ENCODE data around the gene LLGL2.

LLGL2 gene

DNA sequence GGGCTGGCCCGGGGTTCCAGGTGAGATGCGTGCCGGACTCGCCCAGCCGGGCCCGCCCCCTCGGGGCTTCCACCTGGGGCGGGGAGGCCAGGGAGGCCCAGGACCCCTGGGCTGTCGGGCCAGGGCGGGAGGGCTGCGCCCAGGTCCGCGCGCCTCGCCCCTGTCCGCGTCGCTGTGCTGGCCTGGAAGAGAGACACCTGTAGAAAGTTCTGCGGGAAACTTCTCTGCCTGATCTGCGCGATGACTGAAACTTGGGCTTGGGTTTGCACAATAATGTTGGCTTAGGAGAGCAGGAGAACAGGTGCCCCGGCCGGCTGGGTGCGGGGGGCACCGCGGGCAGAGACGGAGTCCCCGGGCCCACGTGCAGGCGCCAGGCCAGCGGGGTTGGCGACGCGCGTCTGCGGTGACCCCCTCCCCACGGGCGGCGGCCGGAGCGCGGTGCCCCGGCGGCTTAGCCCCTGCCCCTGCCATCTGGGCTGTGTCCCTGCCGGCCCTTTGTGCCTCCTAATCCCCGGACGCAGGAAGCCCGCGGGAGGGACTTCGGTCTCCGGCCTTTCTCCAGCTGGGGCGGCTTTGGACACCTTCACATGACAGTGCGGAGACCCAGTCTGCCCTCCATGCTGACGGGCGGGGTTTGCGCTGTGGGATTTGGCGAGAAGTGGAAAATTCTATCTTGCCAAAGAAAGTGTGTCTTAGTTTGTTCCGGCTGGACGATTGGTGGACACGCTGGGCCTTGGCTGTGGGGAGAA lies 483 bp downstream of the LLGL2 start:
- DNase-seq: no peak

- DNase-seq: no peak
Measured at GRCh38 chr17:75526555-75527270, 1.2 kb downstream of the LLGL2 start.

DNA sequence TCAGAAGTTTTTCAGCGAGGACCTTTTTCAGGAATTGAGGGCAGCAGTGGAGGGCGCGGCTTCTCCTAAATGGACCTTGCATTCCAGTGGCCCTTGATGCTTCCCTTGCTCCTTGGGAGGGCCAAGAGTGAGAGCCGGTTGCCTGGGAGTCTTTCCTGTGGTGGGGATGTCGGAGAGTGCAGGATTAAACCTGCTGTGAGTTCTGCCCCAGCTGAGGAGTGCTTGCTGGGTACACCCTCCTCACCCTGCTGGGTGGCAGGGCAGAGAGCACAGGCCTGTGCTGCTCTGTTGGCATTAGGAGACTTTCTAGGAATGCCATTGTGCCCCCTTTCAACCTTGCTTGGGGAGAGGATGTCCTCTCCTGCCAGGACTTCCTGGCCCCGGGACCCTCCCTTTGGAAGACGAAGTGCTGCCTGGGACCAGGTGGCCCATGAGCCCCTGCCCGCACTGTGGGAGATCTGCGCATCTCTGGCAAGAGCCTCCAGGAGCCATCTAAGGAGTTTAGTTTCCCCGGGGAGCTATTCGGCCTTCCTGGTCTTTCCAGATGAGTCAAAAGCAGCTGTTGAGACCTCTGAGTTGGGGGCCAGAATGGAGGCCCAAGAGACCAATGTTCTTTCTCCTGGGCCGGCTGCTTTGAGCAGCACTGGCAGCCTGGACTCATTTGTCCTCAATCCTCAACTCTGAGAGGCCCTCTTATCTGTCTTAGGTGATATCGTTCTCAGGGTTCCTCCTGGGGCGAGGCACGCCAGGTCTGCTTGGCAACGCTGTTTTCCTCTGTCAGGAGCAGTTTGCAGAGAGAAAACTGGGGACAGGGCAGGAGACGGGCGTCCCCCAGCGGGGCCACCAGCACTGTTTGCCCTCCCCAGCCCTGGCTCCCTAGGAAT lies 5.6 kb downstream of the LLGL2 start:
- DNase-seq: no peak

DNA sequence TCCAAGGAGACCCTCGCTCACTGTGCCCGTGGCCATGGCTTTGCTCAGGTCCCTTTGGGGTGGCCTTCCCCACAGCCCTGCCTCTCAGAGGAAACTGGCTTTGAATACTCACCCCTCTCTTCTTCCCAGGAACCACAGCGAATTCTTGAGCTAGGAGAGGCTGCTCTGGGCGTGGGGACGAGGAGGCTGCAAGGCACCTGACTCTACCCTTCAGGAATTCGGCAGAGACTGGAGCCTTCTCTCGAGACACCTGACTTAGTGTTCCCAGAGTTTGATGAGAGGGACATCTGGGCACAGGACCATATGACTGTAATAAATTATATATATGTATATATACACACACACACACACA lies 6.2 kb downstream of the LLGL2 start:
- DNase-seq: no peak

- DNase-seq: no peak
Measured at GRCh38 chr17:75535119-75535537, 9.6 kb downstream of the LLGL2 start.

GRCh38 chr17:75535871-75536270 lies 10.4 kb downstream of the LLGL2 start:
- no peak for DNase-seq

GRCh38 chr17:75536366-75536765 lies 10.9 kb downstream of the LLGL2 start:
- no peak for DNase-seq

GRCh38 chr17:75539967-75540729 lies 14.7 kb downstream of the LLGL2 start:
- DNase-seq: no peak

DNA sequence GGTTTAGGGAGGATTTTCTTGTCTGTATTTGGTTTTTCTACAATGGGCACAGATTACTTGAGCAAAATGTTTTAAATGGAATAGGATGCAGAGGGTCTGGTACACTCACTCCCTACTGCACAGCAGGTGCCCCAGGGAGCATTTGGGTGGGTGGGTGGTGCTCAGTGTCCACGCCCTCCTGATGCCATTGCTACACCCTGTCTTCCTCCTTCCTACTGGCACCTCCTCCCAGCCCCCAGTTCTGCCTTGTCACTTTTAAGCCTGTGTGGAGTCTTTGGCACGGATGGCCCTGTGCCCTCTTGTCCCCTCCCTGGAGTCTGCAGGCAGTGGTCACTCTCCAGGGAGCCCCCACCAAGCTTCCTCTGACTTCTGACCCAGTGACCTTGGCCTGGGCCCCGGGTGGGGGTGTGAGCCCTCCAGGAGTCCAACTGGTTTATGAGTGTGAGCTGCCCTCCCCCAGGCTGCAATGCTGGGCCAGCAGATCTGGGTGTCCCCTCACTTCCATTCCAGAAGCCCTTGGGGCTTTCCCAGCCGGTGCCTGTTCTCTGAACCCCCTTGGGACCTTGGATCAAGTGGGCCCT lies 15.5 kb downstream of the LLGL2 start:
- no peak for DNase-seq

DNA sequence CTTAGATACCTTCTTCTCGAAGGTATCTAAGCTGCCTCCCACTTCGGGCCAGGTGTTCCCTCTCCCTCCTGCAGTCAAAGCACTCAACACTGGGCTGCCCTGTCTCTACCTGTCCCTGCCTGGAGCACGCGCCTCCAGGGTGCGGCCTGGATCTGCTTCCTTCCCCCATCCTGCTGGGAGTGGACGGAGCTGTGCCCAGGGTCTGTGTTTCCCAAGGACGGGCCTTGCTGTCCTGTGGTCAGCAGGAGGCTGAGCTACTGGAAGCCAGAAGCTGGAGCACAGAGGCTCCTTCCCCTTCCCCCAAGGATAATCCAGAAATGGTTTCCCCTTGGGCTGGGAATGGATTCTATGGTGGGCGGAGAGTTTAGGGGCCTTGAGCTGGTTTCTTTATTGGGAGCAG lies 16.7 kb downstream of the LLGL2 start:
- no peak for DNase-seq

DNA sequence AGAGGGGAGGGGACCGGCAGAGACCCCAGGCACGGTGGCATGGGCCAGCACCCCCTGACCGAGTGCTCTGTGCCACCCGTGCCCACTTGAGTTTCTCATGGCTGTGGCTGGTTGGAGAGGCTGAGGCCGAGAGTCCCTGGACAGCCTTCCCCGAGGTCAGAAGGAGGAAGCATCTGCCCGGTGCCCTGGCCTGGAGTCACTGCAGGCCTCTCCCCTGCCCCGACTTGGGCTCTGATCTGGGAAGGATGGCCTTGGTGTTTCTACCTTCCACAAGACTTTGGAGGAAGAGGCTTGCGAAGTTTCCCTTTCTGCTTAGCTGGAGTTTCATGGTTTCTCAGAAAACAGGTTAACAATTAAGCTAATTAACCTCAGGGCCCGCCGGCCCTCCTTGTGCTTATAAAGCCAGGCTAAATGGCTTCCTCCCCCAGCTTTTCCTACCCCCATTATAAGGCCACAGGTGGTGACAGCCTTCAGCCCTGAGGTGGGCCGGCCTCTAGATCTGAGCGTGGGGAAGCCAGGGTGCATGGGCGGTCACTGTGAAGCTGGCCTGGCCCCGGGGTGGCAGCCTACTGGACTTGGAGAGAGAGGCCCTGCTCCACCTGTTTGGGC lies 17.3 kb downstream of the LLGL2 start:
- DNase-seq: no peak

DNA sequence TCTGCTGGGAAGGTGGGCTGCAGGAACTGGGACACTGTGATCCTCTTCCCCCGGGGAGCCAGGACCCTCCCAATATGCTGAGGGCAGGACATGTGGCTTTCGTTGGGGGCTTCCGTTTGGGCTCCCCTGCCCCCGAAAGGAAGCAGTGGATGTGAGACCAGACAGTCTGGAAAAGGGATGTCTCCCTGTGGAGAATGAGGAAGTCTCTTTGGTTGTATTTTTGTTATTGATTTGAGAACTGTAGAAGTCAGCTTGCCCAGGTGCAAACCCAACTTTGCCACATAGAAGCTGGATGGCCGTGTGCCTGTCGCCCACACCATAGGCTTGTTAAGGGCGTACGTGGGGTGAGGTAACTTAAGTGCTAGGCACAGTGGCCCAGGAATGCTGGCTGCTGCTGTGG lies 18.8 kb downstream of the LLGL2 start:
- DNase-seq: no peak

GRCh38 chr17:75546181-75546580 lies 20.7 kb downstream of the LLGL2 start:
- DNase-seq: no peak

- no peak for DNase-seq
Measured at GRCh38 chr17:75547091-75547490, 21.6 kb downstream of the LLGL2 start.

DNA sequence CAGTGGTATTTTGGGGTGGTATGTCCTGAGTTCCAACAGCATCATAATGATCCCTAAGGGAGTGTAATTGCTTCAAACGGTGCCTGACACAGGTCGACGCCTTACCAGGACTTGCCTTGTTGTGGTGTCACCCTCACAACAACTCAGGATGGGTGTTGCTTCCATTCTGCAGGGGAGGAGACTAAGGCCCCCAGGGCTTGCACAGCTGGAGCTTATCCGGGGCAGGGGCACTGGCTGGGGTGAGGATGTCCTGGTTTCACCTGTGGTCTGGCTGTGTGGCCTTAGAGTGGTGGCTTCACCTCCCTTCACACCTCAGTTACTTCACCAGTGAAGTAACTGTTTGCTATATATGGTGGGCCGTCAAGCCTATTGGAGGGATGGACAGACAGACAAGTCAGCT lies 23.3 kb downstream of the LLGL2 start:
- no peak for DNase-seq

DNA sequence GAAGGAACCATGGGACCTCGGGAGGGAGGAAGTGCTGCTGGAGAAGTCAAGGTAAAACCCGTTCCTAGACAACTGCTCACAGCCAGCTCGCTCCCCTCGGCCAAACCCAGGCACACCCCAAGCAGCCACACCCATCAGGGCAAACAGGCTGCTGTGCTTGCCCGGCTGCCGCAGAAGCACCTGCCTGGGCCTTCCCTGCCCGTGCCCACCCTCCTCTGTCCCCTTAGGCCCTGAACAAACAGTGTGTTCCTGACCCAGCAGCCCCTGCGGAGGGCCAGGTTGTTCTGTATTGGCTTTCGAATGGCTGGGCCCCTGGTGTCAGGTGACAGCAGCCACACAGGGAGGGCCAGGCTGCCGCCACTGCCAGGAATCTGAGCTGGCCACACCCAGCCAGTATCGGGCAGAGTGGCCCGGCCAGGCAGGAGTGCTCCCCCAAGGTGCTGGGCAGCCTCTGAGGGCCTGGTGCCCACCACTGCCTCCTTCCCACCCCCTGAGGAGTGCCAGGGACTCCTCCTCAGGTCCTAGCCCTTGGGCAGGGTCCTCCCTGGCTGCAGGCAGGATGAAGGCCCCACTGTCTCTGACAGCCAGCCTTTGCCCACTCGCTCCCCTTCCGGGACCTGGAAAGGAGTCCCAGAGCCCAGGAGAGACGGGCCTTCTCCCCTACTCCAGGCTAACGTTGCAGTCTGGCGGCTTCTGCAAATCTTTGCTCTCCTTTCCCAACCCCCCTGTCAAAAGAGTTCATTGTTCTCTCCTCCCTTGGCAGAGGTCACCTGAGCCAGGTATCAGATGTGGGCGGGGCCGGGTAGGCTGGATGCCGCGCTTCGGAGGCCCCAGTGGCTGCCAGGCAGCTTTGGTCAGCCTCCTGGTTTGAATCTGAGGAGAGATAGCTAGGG lies 24.0 kb downstream of the LLGL2 start:
- DNase-seq: peak; percentile 93

DNA sequence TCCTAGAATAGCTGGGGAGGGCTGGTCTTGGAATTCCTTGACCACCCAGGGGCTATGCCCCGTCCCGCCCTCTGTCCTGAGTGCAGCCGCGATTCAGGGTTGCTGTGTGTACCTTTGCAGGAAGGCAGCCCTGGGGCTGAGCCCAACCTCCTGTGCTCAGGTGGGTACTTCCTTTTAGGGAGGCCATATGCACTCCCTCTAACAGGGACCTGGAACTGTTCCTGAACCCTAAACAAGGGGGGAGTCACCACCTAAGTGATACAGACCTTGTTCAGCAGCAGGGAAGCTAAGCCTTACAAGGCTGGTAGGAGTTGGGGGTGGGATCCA lies 24.6 kb downstream of the LLGL2 start:
- no peak for DNase-seq

DNA sequence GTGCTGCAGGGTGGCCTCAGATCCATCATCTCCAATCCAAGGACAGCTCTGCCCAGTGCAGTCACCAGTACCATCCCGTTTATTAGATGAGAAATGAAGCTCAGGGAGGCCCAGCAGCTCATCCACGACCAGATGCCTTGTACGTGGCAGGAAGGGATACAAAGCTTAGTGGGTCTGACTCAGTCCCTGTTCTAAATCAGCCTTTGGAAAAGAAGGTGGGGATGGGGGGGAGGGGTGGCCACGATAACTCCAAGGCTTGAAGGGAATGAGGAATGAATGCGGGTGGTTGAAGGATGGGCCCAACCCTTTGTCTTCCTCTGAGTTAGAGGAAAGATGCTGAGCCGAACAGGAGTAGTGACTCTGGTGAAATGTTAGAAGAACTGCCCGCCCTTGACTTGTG lies 25.8 kb downstream of the LLGL2 start:
- no peak for DNase-seq

- DNase-seq: no peak
Measured at GRCh38 chr17:75552425-75553294, 27.2 kb downstream of the LLGL2 start.

All from NCI-H526 treated with DMSO at 0.1 percent for 48 hours (cell line).